C4-2B (cell line): ENCODE measurements around the gene C1orf50.
"Not testable (repeated sequence)": the region's sequence is repeated elsewhere in the genome, so short reads cannot be mapped to it uniquely, and the experiment has no call there.

Experiments
- H3K27ac ChIP-seq: fragments of 450-650 bp; 2 replicates; pipeline ENCODE4 v1.5.1; 2017
- CTCF ChIP-seq: fragments of 450-650 bp; conservative IDR thresholded peaks from 2 replicates; pipeline ENCODE4 v1.5.1; 2017; ENCODE audit warnings: mild to moderate bottlenecking
- ZFX ChIP-seq: fragments of 450-650 bp; IDR thresholded peaks from 2 replicates; pipeline ENCODE4 v1.6.1; 2017

Gene C1orf50

DNA sequence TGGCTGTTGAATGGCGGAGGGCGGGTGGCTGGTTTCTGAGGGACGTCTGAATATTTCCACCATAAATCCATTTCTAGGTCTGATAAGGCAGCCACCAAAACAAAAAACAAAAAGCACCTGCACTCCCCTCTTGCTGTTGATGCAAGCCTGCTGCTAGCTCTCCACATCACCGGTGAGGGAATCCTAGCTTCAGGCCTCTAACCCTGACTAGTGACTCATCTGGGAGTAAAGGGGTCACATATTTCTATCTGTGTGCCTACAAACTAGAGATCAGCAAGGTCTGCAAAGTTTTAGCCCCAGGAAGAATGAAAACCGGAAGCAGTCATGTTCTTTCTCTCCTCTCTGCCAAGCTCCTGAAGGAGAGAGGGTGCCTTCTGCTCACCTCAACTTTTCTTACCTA is 39.5 kb downstream of the C1orf50 start:
- H3K27ac ChIP-seq, result no peak overlapping the region
- TF ChIP-seq ZFX, result no peak
- no peak for TF ChIP-seq CTCF

DNA sequence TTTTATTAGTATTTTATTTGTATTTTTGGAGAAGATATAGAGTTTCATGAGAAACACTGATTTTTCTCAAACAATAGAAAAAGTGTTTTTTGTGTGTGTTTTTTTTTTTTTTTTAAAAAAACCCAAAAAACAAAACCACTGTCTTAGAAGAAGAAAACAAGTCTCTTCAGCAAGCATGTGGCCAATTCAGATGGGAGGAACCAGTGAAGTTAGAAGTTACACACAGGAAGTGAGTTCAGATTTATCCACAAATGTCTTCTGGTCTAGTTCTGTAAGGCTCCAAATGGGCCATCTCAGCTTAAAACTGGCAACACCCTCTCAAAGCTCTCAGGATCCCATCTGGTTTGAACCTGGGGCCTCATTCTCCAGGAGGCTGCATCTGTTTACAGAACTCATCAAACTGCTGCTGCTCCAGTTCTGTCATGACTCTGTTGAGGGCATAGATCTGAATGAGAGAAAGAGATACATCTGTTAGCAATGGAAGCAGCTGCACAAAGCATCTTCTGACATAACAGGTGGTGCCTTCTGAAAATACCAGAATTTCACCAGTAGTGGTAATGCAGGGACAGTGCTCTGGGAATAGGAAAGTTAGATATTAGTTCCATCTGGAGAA is 40.1 kb downstream of the C1orf50 start:
- TF ChIP-seq ZFX (no peak), CTCF (no peak)
- no peak overlapping the region for H3K27ac ChIP-seq

- H3K27ac ChIP-seq, result not testable (repeated sequence)
These were observed 47.8 kb downstream of the C1orf50 start for GRCh38 chr1:42814815-42815214.

GRCh38 chr1:42815941-42816584 is 49.0 kb downstream of the C1orf50 start:
- H3K27ac ChIP-seq, result peak overlapping the region; percentile 79
- TF ChIP-seq CTCF (no peak), ZFX (no peak)

DNA sequence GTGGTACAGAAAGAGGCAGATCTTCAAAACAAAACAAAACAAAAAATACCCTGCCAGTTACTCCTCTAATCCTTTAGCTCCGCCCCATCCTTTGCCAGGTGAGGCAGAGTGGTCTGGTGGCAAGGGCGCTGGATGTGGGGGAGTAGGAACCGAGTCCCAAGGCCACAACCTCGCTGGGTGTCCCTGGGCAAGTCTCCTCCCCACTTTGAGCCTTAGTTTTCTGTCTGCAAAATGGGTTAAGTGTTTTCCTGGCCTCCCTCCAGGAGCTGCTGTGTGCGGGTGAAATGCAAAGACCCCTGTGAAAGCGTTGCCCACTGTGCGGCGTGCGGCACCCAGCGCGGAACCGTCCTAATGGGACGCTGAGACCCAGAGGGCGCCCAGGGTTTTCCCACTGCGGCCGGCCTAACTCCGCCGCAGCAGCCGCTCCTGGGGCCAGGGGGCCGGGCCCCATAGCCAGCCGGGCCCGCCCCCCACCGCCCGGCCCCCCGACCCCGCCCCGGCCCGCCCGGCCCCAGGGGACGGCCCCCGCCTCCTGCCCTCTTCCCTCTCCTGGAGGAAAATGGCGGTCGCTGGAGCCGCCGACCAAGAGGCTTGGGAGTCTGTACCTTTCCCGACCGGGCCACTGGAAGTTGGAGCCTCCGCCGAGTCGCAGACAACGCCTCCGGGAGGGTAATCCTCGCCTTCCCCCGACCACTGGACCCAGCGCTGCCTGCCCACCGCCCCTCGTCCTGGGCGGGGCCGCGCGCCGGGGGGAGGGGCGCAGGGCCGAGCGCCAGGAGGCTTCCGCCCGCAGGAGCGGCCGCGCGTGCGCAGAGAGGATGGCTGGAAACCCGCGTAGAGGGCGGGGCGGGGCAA is 49.8 kb downstream of the C1orf50 start, which contains the start of the genes ERMAP and SVBP:
ERMAP (plus strand) TSS at position 538 of the 855 bp plus-strand sequence. CDS start 13,327 bp downstream, outside the sequence.
SVBP (minus strand) TSS at position 813 of the 855 bp plus-strand sequence. CDS start 853 bp downstream, outside the sequence.
- TF ChIP-seq ZFX (no peak), CTCF (no peak)
- H3K27ac ChIP-seq, result peak within 1 kb of the TSS; percentile 79

DNA sequence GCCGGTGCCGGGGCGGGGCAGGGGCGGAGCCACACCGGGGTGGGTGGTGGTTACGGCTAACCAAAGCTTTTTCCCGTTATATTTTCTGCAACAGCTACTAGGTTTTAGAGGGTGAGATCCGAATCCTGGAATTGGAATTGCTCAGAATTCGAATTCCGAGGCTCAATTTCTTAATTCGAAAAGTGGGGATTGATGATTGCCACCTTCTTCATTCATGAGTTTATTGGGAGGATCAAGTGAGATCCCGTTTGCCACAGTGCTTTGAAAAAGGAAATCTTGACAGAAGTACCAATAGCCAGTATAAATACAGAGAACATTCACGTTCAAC is 50.4 kb downstream of the C1orf50 start:
- H3K27ac ChIP-seq, result peak overlapping the region; percentile 79
- no peak for TF ChIP-seq CTCF
- TF ChIP-seq ZFX, result no peak

DNA sequence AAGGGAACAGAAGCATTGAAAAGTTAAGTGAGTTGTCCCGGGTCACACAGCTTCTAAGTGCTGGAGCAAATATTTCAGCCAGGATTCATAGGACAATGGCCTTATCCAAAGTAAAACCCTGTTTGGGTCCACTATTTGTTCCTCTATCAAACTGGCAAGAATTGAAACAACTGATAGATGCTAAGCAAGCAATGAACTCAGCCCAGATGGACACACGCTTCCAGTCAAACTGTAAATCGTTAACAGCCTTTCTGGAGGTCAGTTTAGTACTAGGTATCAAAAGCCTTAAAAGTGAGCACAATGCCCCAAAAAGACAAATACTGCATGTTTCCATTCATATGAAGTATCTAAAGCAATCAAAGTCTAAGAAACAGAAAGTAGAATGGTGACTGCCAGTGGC is 50.9 kb downstream of the C1orf50 start:
- TF ChIP-seq ZFX (no peak), CTCF (no peak)
- H3K27ac ChIP-seq, result no peak overlapping the region
